ENCODE results near the gene KIAA0232.
"Not testable (repeated sequence)": the region's sequence is repeated elsewhere in the genome, so short reads cannot be mapped to it uniquely, and the experiment has no call there.

The KIAA0232 gene

GRCh38 chr4:6887591-6888371, 105.3 kb downstream of the KIAA0232 start:
- no peak for DNase-seq (ENCODE audit: low read depth)

DNA sequence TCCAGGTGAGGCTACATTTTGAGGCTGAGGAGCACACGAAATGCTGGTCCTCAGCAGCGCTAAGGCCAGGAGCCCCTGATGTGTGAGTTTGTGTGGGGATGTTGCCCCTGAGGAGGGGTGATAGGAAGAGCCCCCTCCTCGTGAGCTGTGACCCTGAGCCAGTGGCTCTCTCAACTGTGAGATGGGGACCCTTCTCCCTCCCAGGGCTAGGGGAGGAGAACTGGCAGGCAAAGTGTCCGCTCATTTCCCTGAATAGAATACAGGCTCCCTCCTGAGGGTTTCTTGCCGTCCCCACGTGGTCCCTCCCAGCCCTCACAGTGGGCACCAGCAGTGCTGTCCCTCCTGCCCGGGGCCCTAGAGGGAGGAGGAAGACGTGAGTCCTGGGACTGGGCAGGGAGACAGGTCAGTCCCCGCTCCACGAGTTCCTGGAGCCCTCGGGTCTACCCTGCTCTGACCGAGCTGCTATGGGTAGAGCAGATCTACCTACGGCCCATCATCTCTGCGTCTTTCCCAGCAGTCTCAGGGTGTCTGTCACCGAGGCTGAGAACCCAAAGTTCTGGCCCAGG, 106.1 kb downstream of the KIAA0232 start:
- no peak for DNase-seq (ENCODE audit: low read depth)

DNA sequence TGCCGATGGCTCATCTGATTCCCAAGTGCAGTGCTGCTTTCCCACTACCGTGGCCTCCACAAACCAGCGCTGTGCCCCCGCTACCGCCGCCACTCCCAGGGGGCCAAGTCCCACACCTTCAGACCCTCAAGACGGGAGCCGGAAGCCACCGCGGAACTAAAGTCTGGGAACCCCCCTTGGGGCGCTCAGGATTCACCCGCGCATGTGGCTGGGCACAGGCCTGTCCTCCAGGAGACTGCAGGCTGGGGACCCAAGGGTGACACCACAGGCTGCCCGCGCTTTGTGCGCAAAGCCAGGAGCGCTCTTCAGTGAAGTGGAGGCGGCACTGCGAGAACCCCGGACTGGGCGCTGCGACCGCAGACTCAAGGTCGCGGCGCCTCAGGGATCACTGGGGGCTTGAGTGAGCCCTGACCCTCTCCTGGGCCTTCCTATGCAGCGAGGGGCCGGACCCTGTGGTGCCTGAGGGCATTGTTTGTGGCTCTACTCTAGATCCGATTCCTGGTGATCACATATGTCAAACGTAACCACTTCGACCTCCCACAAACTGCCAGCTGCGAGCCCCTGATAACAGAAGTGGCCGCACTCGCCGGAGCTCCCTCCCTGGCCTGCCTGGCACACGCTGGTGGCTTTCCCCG, 106.7 kb downstream of the KIAA0232 start:
- DNase-seq (ENCODE audit: low read depth), result no peak

DNA sequence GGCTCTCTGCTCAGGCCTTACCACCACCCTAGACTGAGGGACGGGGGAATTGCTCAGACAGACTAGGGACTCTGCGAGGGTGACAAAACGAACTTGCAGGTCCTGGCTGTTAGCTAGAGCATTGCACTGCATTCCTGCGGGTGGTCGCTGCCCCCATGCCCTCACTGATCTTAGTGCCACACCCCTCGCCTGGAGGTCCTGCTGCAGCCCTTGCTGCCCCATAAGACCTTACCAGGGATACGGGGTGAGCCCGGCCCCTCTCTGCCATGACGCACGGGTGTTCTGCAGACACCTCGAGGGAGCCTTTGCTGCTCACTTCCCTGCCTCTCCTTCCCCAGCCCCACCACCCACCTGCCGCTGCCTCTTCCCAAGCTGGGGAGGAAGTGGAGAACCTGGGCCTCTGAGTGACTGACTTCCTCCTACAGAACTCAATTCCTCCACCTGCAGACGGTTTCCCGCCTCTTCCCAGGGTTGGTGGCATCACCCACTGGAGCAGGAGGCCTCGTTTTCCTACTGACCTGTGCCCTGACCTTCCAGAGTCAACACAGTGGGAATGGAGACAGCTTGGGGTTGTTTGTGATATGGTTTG, 107.3 kb downstream of the KIAA0232 start:
- DNase-seq (ENCODE audit: low read depth), result no peak

DNA sequence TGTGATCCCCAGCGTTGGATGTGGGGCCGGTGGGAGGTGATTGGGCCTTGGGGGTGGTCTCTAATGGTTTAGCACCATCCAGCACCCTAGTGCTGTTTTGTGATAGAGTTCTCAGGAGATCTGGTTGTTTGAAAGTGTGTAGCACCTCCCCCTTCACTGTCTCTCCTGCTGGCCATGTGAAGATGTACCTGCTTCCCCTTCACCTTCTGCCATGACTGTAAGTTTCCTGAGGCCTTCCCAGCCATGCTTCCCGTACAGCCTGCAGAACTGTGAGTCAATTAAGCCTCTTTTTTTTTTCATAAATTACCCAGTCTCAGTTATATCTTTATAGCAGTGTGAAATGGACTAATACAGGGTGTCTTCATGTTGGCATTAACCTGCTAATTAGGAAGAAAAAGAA, 107.8 kb downstream of the KIAA0232 start:
- no peak for DNase-seq (ENCODE audit: low read depth)

- not testable (repeated sequence) for DNase-seq (ENCODE audit: low read depth)
Measured at GRCh38 chr4:6890971-6891370, 108.4 kb downstream of the KIAA0232 start.

DNA sequence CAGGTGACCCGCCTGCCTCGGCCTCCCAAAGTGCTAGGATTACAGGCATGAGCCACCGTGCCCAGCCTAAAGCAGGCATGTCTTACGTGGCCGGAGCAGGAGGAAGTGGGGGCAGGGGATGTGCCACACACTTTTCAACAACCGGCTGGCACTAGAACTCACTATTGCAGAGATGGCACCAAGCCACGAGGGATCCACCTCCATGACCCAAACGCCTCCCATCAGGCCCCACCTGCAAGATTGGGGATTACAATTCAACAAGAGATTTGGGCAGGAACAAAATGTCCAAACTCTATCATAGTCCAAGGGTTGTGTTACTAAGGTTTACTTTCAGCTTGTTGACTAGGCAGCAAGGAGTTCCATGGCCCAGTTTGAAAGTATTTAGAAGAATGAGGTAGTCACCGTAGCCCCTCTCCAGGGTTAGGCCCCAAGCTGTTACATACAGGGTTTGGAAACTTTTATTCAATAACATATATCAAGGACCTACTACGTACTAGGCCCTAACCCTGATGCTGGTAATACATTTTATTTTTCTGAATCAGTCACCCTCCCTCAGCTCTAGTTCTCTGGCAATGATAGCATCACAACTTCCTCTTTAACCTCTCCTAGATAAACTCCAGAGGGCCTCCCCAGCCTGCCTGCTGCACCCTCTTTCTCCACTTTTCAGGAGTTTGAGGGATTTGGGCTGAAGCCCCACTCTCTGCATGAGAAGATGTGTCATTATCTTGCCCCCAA, 109.1 kb downstream of the KIAA0232 start:
- DNase-seq (ENCODE audit: low read depth), result no peak

GRCh38 chr4:6892190-6892908, 109.8 kb downstream of the KIAA0232 start:
- no peak for DNase-seq (ENCODE audit: low read depth)

GRCh38 chr4:6892909-6893202, 110.3 kb downstream of the KIAA0232 start:
- no peak for DNase-seq (ENCODE audit: low read depth)

DNA sequence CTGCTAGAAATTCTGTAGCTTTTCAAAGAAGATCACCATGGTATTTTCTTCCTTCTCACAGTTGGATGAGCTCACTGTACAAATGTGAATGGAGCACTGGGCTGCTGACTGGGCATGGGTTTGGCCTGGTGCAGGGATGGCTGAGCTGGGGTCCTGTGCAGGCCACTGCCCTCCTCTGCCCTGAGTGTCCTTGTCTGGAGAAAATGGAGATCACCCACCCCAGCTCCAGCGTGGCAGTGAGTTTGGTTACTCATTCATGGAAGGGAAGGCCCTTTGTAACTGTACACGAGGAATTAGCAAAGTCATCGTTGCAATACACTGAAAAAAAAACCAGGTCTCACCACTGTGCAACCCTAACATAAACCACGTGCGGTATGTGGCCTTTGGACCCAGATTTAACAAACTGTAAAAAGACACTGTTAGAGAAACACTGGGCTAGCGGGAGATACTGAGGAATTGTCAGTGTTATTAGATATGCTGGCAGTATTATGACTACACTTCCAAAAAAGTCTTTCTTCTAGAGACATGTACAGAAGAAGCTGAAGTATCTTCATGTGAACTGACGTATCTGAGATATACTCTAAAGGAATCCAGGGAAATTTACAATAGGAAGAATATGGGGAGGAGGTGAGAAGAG, 111.0 kb downstream of the KIAA0232 start:
- no peak for DNase-seq (ENCODE audit: low read depth)

DNA sequence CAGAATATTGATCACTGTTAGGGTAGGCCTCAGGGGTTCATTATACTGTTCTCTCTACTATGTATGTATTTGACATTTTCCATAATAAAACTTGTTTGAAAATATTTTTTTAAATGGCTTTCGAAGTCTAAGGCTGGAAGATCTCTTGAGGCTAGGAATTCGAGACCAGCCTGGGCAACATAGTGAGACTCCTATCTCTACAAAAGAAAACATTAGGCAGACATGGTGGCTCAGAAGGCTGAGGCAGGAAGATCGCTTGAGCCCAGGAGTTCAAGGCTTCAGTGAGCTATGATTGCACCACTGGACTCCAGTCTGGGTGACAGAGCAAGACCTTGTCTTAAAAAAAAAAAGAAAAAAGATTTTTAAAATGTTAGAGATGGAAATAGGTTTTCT, 111.6 kb downstream of the KIAA0232 start:
- DNase-seq (ENCODE audit: low read depth), result no peak

DNA sequence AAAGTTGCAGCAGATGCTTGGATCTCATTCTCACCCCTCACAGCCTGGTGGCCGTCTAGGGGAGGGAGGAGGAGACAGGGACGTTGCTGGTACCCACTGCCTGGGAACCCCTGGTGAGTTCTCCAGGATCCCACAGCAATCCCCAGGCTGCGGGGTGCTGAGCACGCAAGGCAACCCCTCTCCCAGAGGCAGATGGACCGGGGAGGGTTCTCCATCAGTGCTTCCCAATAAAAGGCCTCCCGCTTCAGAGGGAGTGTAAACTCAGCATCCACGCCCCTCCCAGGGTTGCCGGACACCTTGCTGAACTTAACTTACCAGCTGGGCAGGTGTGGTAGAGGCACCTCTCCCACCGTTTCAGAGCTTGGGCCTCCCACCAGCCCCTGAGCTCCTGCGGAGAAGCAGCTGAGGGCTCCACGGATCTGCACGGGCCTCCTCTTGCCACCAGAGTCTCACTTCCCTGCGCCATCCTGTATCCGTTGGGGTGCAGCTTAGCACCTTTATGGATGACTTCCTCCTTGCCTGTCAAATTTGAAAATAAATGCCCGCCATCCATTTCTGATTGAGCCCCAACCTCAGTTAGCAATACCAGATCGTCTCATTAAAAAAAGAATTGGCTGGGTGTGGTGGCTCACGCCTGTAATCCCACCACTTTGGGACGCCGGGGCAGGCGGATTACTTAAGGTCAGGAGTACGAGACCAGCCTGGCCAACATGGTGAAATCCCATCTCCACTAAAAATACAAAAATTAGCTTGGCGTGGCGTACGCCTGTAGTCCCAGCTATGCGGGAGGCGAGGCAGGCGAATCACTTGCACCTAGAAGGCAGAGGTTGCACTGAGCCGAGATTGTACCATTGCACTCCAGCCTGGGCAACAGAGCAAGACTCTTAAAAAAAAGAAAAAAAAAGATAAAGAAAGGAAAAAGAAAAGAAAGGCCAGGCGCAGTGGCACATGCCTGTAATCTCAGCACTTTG, 112.3 kb downstream of the KIAA0232 start:
- no peak for DNase-seq (ENCODE audit: low read depth)

- DNase-seq (ENCODE audit: low read depth), result no peak
Measured at GRCh38 chr4:6896035-6896434, 113.5 kb downstream of the KIAA0232 start.

DNA sequence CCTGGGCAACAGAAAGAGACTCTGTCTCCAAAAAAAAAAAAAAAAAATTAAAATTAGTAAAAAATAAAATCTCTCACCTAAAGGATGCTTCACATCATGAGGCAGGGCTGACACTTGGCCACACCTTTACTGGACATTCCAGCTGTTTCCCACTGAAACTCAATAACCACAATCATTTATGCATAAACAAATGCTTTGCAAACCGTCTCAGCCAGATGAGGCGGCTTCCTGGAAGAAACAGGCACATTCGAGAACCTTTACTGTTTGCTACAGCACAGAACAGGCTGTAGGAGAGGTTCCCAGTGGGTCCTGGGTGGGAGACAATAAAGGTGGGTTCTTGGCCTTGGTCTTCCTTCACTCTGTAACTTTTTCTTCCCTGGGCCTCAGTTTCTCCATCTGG, 116.2 kb downstream of the KIAA0232 start:
- DNase-seq (ENCODE audit: low read depth), result no peak

DNA sequence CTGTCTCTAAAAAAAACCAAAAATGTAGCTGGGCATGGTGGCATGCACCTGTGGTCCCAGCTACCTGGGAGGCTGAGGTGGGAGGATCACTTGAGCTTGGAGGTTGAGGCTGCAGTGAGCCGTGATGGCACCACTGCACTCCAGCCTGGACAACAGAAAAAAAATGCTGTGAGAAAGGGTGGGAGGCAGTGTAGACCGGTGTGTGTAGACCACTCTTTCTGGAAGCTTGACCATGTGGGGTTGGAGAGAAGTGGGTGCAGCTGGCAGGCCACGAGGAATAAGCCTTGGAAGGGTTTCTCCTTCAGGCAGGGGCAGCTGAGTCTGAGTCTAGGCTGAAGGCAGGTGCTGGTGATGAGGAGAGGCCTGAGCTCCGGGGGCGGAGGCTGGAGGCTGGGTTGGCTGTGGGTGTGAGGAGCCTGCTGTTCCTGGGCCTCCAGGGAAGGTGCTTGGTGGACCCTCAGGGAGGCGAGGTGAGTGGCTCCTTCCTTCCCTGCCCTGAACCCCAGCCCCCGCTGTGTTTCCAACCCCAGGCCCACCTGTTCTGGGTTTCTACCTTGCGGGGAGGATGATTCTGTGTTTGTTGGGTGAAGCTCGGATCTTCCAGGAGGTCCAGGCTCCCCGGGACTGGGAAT, 117.8 kb downstream of the KIAA0232 start:
- DNase-seq (ENCODE audit: low read depth), result no peak

DNA sequence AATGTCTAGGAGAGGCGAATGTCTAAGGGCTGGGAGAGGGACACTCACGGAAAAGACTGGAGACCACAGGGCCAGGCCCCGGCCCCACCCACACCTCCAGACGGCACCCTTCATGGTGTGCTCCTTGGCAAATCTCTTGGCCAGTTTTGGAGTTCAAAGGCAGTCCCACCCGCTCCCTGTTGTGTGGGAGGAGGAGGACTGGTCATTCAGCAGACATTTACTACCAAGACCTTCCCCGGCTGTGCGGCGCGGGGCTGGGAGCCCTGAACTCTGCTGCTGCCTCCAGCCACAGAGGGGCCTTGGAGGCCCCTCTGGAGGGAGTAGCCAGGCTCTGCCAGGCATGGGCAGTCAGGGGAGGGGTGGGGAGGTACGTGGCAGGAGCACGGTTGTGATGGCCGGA, 118.4 kb downstream of the KIAA0232 start:
- no peak for DNase-seq (ENCODE audit: low read depth)

DNA sequence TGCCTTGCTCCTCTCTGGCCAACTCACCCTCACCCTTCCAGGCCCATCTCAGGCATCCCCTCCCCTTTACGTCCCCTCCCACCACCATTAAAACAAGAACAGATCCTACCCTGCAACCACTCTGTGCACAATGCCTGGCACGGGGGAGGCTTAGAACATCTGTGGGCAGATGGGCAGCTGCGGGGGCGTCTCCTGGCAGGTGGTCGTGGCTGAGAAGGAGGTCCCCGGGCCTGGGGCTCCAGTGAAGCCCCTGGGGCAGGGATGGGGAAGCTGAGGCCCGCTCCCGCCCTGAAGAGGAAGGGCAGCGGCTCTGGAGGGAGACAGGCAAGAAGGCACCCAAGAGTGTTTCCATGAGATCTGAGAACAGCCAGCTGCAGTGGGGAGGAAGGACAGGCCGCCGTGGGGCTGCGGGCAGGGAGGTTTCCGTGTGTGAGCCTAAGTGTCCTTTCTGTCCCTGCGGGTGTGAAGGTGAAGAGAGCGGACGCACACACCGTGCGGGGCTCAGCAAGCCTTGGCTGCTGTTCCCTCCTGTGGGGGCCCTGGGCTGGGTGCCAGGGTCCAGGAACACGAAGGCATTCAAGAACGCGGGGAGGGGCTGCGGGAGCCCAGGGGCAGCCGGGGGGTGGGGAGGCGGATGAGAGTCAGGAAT, 119.3 kb downstream of the KIAA0232 start:
- DNase-seq (ENCODE audit: low read depth), result no peak

GRCh38 chr4:6902318-6903042, 120.0 kb downstream of the KIAA0232 start:
- no peak for DNase-seq (ENCODE audit: low read depth)

Measured in T follicular helper cell (primary cell).